HUES6 (cell line): Measurements from ENCODE around the gene TNNI2.
"Not testable (repeated sequence)": the region's sequence is repeated elsewhere in the genome, so short reads cannot be mapped to it uniquely, and the experiment has no call there.

Experiments
- H3K27ac ChIP-seq: 2 replicates; pipeline ENCODE4 v1.7.0; 2013; ENCODE audit warnings: low read depth, mild to moderate bottlenecking, low read length, inconsistent platforms
- H3K27me3 ChIP-seq: 2 replicates; pipeline ENCODE4 v1.6.1; 2013; ENCODE audit warnings: low read length; ENCODE audit not compliant: control insufficient read depth, insufficient read depth
- H3K36me3 ChIP-seq: 2 replicates; pipeline ENCODE4 v1.6.1; 2013; ENCODE audit warnings: low read length; ENCODE audit not compliant: control insufficient read depth, insufficient read depth
- H3K4me1 ChIP-seq: 2 replicates; pipeline ENCODE4 v1.6.1; 2013; ENCODE audit warnings: low read length; ENCODE audit not compliant: control insufficient read depth, insufficient read depth
- H3K4me3 ChIP-seq: 2 replicates; pipeline ENCODE4 v1.5.1; 2013; ENCODE audit warnings: low read depth, low read length
- H3K9ac ChIP-seq: one replicate; pipeline ENCODE4 v1.6.1; 2013; ENCODE audit warnings: mild to moderate bottlenecking, low read length
- H3K9me3 ChIP-seq: 2 replicates; pipeline ENCODE4 v1.6.1; 2013; ENCODE audit warnings: low read depth, low read length; ENCODE audit not compliant: control insufficient read depth, insufficient read depth

TNNI2 gene

GRCh38 chr11:1873813-1874150 lies 35.0 kb downstream of the TNNI2 start:
- H3K27ac ChIP-seq, H3K9me3 ChIP-seq, H3K4me3 ChIP-seq, H3K36me3 ChIP-seq, H3K9ac ChIP-seq: not testable (repeated sequence)
- H3K27me3 ChIP-seq: peaks cover 28% of the 10 kb centered on the region
- peaks cover 20% of the 10 kb centered on the region; the same call in 1 of the 2 replicates for H3K4me1 ChIP-seq

- H3K4me1 ChIP-seq: peaks cover 20% of the 10 kb centered on the region; the same call in 1 of the 2 replicates
- H3K4me3 ChIP-seq, H3K9ac ChIP-seq, H3K9me3 ChIP-seq, H3K27ac ChIP-seq, H3K36me3 ChIP-seq: not testable (repeated sequence)
- peaks cover 20% of the 10 kb centered on the region for H3K27me3 ChIP-seq
Measured at GRCh38 chr11:1874441-1875092, 35.8 kb downstream of the TNNI2 start.

GRCh38 chr11:1875093-1875850 lies 36.5 kb downstream of the TNNI2 start:
- peaks cover 20% of the 10 kb centered on the region; the same call in 1 of the 2 replicates for H3K4me1 ChIP-seq
- no peak overlapping the region for H3K4me3 ChIP-seq
- no peaks in the 10 kb centered on the region for H3K9me3 ChIP-seq
- no peak overlapping the region for H3K27ac ChIP-seq
- peaks cover 13% of the 10 kb centered on the region for H3K27me3 ChIP-seq
- H3K9ac ChIP-seq: no peak overlapping the region
- no peaks in the 10 kb centered on the region for H3K36me3 ChIP-seq

GRCh38 chr11:1875851-1876301 lies 37.1 kb downstream of the TNNI2 start:
- not testable (repeated sequence) for H3K4me3 ChIP-seq, H3K9ac ChIP-seq, H3K9me3 ChIP-seq, H3K27ac ChIP-seq, H3K36me3 ChIP-seq, H3K27me3 ChIP-seq
- H3K4me1 ChIP-seq: peaks cover 19% of the 10 kb centered on the region; the same call in 1 of the 2 replicates

- H3K9ac ChIP-seq: no peak overlapping the region
- H3K27ac ChIP-seq: no peak overlapping the region
- no peaks in the 10 kb centered on the region for H3K36me3 ChIP-seq
- no peak overlapping the region for H3K4me3 ChIP-seq
- peaks cover under 1% of the 10 kb centered on the region; the same call in 1 of the 2 replicates for H3K27me3 ChIP-seq
- no peaks in the 10 kb centered on the region for H3K9me3 ChIP-seq
- peaks cover 14% of the 10 kb centered on the region; the same call in 1 of the 2 replicates for H3K4me1 ChIP-seq
Measured at GRCh38 chr11:1876361-1877063, 37.7 kb downstream of the TNNI2 start.

- peaks cover 16% of the 10 kb centered on the region; the same call in 1 of the 2 replicates for H3K4me1 ChIP-seq
- no peaks in the 10 kb centered on the region for H3K36me3 ChIP-seq
- H3K4me3 ChIP-seq: no peak overlapping the region
- H3K9me3 ChIP-seq: no peaks in the 10 kb centered on the region
- peak overlapping the region; percentile 24 for H3K9ac ChIP-seq
- H3K27me3 ChIP-seq: no peaks in the 10 kb centered on the region
- H3K27ac ChIP-seq: no peak overlapping the region; the same call in 1 of the 2 replicates
Measured at GRCh38 chr11:1877211-1878136, 38.7 kb downstream of the TNNI2 start.

- Histone ChIP-seq H3K4me3 (no peak overlapping the region), H3K9me3 (no peaks in the 10 kb centered on the region), H3K27ac (no peak overlapping the region), H3K36me3 (no peaks in the 10 kb centered on the region), H3K9ac (no peak overlapping the region), H3K27me3 (no peaks in the 10 kb centered on the region), H3K4me1 (peaks cover 20% of the 10 kb centered on the region)
Measured at GRCh38 chr11:1878137-1879031, 39.6 kb downstream of the TNNI2 start.

- Histone ChIP-seq H3K9me3 (no peaks in the 10 kb centered on the region), H3K4me3 (no peak overlapping the region), H3K36me3 (no peaks in the 10 kb centered on the region), H3K9ac (no peak overlapping the region), H3K27ac (no peak overlapping the region), H3K4me1 (peaks cover 20% of the 10 kb centered on the region), H3K27me3 (no peaks in the 10 kb centered on the region)
Measured at GRCh38 chr11:1879342-1879940, 40.7 kb downstream of the TNNI2 start.

- Histone ChIP-seq H3K4me3 (no peak overlapping the region), H3K27me3 (no peaks in the 10 kb centered on the region; the same call in 1 of the 2 replicates), H3K27ac (no peak overlapping the region), H3K9me3 (no peaks in the 10 kb centered on the region), H3K4me1 (peaks cover 20% of the 10 kb centered on the region), H3K36me3 (no peaks in the 10 kb centered on the region), H3K9ac (no peak overlapping the region)
Measured at GRCh38 chr11:1879941-1880720, 41.4 kb downstream of the TNNI2 start.
